Neuronal stem cell (in vitro differentiated cells): ENCODE data around the gene MTX3.

ENCODE experiments used
- DNase-seq: peaks from one replicate; pipeline ENCODE4 v3.0.0-alpha.2; 2013; ENCODE audit warnings: low spot score
- H2AFZ ChIP-seq: one replicate; pipeline ENCODE4 v1.6.1; 2013; ENCODE audit warnings: mild to moderate bottlenecking, low read length, inconsistent platforms
- H2AK5ac ChIP-seq: 2 replicates; pipeline ENCODE4 v1.6.1; 2013; ENCODE audit warnings: low read depth, mild to moderate bottlenecking, inconsistent platforms, low read length, moderate library complexity, mixed read lengths
- H2BK120ac ChIP-seq: 2 replicates; pipeline ENCODE4 v1.6.1; 2013; ENCODE audit warnings: low read depth, mild to moderate bottlenecking, inconsistent platforms, low read length, moderate library complexity, mixed read lengths
- H2BK12ac ChIP-seq: one replicate; pipeline ENCODE4 v1.6.1; 2013; ENCODE audit warnings: low read length, inconsistent platforms
- H2BK15ac ChIP-seq: 2 replicates; pipeline ENCODE4 v1.6.1; 2013; ENCODE audit warnings: mild to moderate bottlenecking, low read length, inconsistent platforms, mixed read lengths
- H2BK5ac ChIP-seq: one replicate; pipeline ENCODE4 v1.6.1; 2013; ENCODE audit warnings: inconsistent platforms, mild to moderate bottlenecking, low read length, moderate library complexity
- H3K14ac ChIP-seq: one replicate; pipeline ENCODE4 v1.6.1; 2013; ENCODE audit warnings: low read length, inconsistent platforms
- H3K18ac ChIP-seq: 2 replicates; pipeline ENCODE4 v1.6.1; 2013; ENCODE audit warnings: low read length, inconsistent platforms
- H3K23ac ChIP-seq: 2 replicates; pipeline ENCODE4 v1.6.1; 2013; ENCODE audit warnings: low read depth, mild to moderate bottlenecking, mixed read lengths, low read length, inconsistent platforms; ENCODE audit not compliant: poor library complexity
- H3K27ac ChIP-seq: replicated peaks from 3 replicates; pipeline ENCODE4 v1.5.1; 2013; ENCODE audit warnings: low read length, inconsistent platforms
- H3K27me3 ChIP-seq, 3 experiments: 2 replicates each; pipeline ENCODE4 v1.6.1; 2013; ENCODE audit warnings: low read length in 3 of 3, mild to moderate bottlenecking in 2 of 3, inconsistent platforms in 1 of 3, low read depth in 1 of 3, mixed read lengths in 1 of 3, moderate library complexity in 1 of 3; ENCODE audit not compliant: control insufficient read depth in 3 of 3, insufficient read depth in 3 of 3
- H3K36me3 ChIP-seq, 2 donors: replicated peaks in 1 of 2; 2 replicates each; pipeline ENCODE4 v1.6.1; 2013; ENCODE audit warnings: low read length in 2 of 2; ENCODE audit not compliant: control insufficient read depth in 2 of 2, insufficient read depth in 2 of 2
- H3K4ac ChIP-seq: 2 replicates; pipeline ENCODE4 v1.6.1; 2013; ENCODE audit warnings: inconsistent platforms, mild to moderate bottlenecking, low read length, moderate library complexity
- H3K4me1 ChIP-seq, 2 donors: 1 replicate in 1 of 2; 2 replicates in 1 of 2; pipeline ENCODE4 v1.6.1; 2013; ENCODE audit warnings: low read length in 2 of 2, low read depth in 1 of 2; ENCODE audit not compliant: control insufficient read depth in 2 of 2, insufficient read depth in 1 of 2
- H3K4me2 ChIP-seq: one replicate; pipeline ENCODE4 v1.6.1; 2013; ENCODE audit warnings: mild to moderate bottlenecking, low read length, inconsistent platforms; ENCODE audit not compliant: insufficient read depth, poor library complexity, severe bottlenecking
- H3K4me3 ChIP-seq, 2 donors: 2 replicates each; pipeline ENCODE4 v1.5.1; 2013; ENCODE audit warnings: low read length in 2 of 2, mild to moderate bottlenecking in 2 of 2, inconsistent platforms in 1 of 2, moderate library complexity in 1 of 2
- H3K79me1 ChIP-seq: one replicate; pipeline ENCODE4 v1.6.1; 2013; ENCODE audit warnings: low read depth, mild to moderate bottlenecking, inconsistent platforms, low read length, moderate library complexity
- H3K9ac ChIP-seq: one replicate; pipeline ENCODE4 v1.6.1; 2013; ENCODE audit warnings: mild to moderate bottlenecking, low read depth, low read length, inconsistent platforms; ENCODE audit not compliant: poor library complexity
- H3K9me3 ChIP-seq, 2 donors: replicated peaks in 1 of 2; 2 replicates each; pipeline versions ENCODE3 to v1.6.1; 2013; ENCODE audit warnings: low read length in 2 of 2, mild to moderate bottlenecking in 2 of 2, inconsistent platforms in 1 of 2, low read depth in 1 of 2, mixed read lengths in 1 of 2, moderate library complexity in 1 of 2; ENCODE audit not compliant: control insufficient read depth in 2 of 2, insufficient read depth in 1 of 2
- H4K8ac ChIP-seq: one replicate; pipeline ENCODE4 v1.6.1; 2013; ENCODE audit warnings: low read depth, mild to moderate bottlenecking, inconsistent platforms, low read length, moderate library complexity
- H4K91ac ChIP-seq: one replicate; pipeline ENCODE4 v1.6.1; 2013; ENCODE audit warnings: low read length, low read depth, mild to moderate bottlenecking, inconsistent platforms; ENCODE audit not compliant: poor library complexity
- WGBS, 2 donors: extraction: QIAGEN DNeasy Blood & Tissue Kit; methylation state at CpG; one replicate each; pipeline ENCODE4 v1.1.7; 2013; ENCODE audit warnings: missing lambda C conversion rate in 2 of 2, mixed read lengths in 1 of 2; ENCODE audit not compliant: insufficient read length in 2 of 2, insufficient replicate concordance in 1 of 2; ENCODE audit errors: extremely low coverage in 2 of 2; 5-methylcytosine and 5-hydroxymethylcytosine counted together

MTX3 gene

DNA sequence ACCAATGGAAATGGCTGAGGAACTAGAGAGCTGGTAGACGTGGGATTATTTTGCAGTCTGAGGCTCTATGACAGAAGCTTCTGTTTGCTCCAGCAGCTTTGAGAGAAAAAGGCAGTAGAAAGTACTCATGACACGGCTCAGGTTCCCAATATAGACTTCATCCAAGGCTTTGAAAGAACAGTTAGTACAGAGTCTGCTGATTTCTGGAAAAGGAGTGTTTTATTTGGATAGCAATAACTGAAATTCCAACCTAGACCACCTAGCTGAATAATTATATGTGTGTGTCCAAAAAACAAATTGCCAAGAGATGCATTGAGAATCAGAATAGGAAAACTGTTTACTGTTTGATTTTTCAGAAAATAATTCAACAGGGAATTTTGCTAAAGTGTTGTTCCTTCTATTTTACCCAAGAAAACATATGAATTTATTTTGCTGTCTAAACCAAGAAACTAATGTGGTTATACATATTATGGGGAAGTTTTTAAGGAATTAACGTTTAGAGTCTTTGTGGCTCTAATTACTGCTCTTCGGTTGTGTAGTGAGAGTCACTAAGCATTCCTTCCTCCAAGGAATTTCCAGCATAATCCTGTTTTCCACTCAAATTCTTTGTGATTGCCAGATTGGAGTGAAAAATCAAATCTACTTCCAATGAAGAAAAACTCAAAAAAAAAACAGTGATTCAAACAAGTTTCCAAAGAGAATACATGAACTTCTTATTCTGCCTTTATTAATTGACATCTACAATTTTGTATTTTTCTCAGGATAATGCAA lies 18.1 kb upstream of the MTX3 start:
- H3K9ac ChIP-seq, result no peak overlapping the region
- no peak overlapping the region for H4K91ac ChIP-seq
- H3K36me3 ChIP-seq, result peaks cover 1 to 4% of the 10 kb centered on the region in 2 donors
- H2AFZ ChIP-seq, result no peak overlapping the region
- H2AK5ac ChIP-seq, result no peak overlapping the region
- DNase-seq, result no peak
- H3K14ac ChIP-seq, result no peak overlapping the region
- H3K4me1 ChIP-seq, result no peaks in the 10 kb centered on the region
- H2BK12ac ChIP-seq, result no peak overlapping the region
- no peak overlapping the region for H3K4ac ChIP-seq
- no peak overlapping the region for H3K23ac ChIP-seq
- WGBS, 2 donors, result no CpG with 5 or more reads among the region's 4 CpGs
- H2BK15ac ChIP-seq, result no peak overlapping the region
- H3K4me3 ChIP-seq, result no peak overlapping the region
- no peak overlapping the region for H3K18ac ChIP-seq
- H3K9me3 ChIP-seq, result no peaks in the 10 kb centered on the region
- H2BK5ac ChIP-seq, result no peak overlapping the region
- H3K79me1 ChIP-seq, result no peaks in the 10 kb centered on the region
- H2BK120ac ChIP-seq, result no peak overlapping the region
- no peak overlapping the region for H3K4me2 ChIP-seq
- no peak overlapping the region for H4K8ac ChIP-seq
- H3K27ac ChIP-seq, result no peak overlapping the region
- no peaks in the 10 kb centered on the region for H3K27me3 ChIP-seq

DNA sequence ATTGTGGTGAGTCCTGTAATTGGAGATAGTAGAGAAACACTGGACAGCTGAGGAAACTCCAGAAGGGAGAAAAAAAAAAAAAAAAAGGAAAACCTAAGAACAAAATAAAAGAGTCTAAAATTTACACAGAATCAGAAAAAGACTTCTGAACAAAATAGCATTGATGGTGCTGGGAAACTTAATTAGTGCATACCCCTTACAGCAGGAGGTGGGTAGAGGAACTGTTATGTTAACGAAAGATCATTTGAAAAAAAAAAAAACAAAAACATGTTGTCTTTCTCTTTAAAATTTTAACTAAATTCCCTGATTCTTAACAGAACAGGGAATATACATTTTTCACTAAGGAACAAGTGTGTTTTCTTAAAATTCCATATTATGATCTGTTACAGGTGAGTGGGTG lies 11.6 kb upstream of the MTX3 start:
- H3K18ac ChIP-seq, result no peak overlapping the region
- no peak overlapping the region for H3K27ac ChIP-seq
- no CpG with 5 or more reads among the region's 1 CpG for WGBS, 2 donors
- no peaks in the 10 kb centered on the region for H3K27me3 ChIP-seq
- no peak overlapping the region for H4K8ac ChIP-seq
- no peak overlapping the region for H2BK15ac ChIP-seq
- H2BK5ac ChIP-seq, result no peak overlapping the region
- no peaks in the 10 kb centered on the region for H3K4me1 ChIP-seq
- no peak for DNase-seq
- H3K79me1 ChIP-seq, result no peaks in the 10 kb centered on the region
- no peak overlapping the region for H2BK120ac ChIP-seq
- H2AK5ac ChIP-seq, result no peak overlapping the region
- no peaks in the 10 kb centered on the region for H3K9me3 ChIP-seq
- H3K9ac ChIP-seq, result no peak overlapping the region
- H3K36me3 ChIP-seq, result peaks cover 2 to 37% of the 10 kb centered on the region in 2 donors
- no peak overlapping the region for H3K4ac ChIP-seq
- no peak overlapping the region for H3K4me2 ChIP-seq
- no peak overlapping the region for H4K91ac ChIP-seq
- H3K4me3 ChIP-seq, result no peak overlapping the region
- H3K23ac ChIP-seq, result no peak overlapping the region
- H2AFZ ChIP-seq, result no peak overlapping the region
- no peak overlapping the region for H2BK12ac ChIP-seq
- H3K14ac ChIP-seq, result no peak overlapping the region

DNA sequence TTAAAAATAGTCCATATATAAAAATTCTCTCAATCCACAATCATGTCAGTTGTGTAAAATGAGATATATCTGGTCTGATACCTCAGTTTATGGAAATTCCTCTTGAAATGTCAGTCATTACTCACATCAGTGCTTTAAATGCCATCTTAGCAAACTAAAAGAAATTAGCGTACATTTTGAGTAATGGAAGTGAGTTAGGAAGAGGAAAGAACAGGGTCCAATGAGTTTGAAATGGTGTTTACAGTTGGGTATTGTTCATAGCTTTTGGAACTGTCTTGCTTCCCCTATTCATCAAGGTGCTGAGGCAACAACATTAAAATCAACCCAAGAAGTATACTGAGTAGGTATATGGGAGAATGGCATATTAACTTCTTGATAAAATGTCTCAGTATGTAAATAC lies 8.7 kb upstream of the MTX3 start:
- no peak overlapping the region for H3K4me3 ChIP-seq
- H3K36me3 ChIP-seq, result peaks cover 2 to 37% of the 10 kb centered on the region in 2 donors
- no peak overlapping the region for H3K9ac ChIP-seq
- H2BK12ac ChIP-seq, result no peak overlapping the region
- H2BK15ac ChIP-seq, result no peak overlapping the region
- no peak overlapping the region for H3K23ac ChIP-seq
- H3K4me2 ChIP-seq, result no peak overlapping the region
- no CpG with 5 or more reads among the region's 1 CpG for WGBS, 2 donors
- no peaks in the 10 kb centered on the region for H3K27me3 ChIP-seq
- no peak overlapping the region for H2AK5ac ChIP-seq
- H2AFZ ChIP-seq, result no peak overlapping the region
- no peak for DNase-seq
- no peak overlapping the region for H4K8ac ChIP-seq
- no peaks in the 10 kb centered on the region for H3K9me3 ChIP-seq
- no peak overlapping the region for H3K4ac ChIP-seq
- H4K91ac ChIP-seq, result no peak overlapping the region
- H3K79me1 ChIP-seq, result no peaks in the 10 kb centered on the region
- H2BK5ac ChIP-seq, result no peak overlapping the region
- no peak overlapping the region for H3K18ac ChIP-seq
- no peak overlapping the region for H3K27ac ChIP-seq
- H3K4me1 ChIP-seq, result no peaks in the 10 kb centered on the region
- H3K14ac ChIP-seq, result no peak overlapping the region
- no peak overlapping the region for H2BK120ac ChIP-seq

DNA sequence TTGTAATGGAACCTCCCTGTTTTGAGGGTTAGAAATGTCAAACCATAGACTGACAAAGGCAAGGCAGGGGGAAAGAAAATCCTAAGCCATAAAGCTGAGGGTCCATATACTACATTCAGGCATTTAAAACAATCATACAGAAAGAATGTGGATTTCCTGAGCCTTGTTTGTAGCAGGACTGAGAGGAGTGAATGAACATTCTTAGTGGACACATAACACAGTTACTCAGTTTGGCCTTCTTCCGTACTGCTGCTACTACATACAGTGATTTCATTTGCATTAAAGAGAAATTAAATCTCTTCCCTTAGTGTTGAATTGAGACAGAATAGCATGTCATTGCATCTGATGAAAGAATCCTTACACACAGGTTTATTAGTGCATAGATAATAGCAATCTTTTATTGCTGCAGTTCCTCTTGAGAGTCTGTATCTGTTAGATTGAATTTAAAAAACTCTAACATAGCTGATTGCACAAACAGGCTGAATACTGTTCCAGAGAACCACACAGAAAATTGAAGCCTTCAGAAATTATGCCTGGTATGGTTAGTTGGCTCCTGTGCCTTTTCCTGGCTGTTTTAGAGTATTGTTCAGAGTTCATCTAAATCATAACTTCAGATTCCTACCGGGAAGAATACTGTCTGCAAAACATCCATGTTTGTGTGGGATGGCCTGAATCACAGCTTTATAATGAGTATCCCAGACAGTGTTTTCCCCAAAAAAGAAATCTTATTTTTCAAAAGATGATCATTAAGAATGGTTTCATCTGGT lies 2.0 kb upstream of the MTX3 start:
- Histone ChIP-seq H3K14ac (no peak overlapping the region), H2BK5ac (no peak overlapping the region), H3K79me1 (no peaks in the 10 kb centered on the region), H3K36me3 (peaks cover 3 to 15% of the 10 kb centered on the region in 2 donors), H3K4me1 (peaks cover 0 to 4% of the 10 kb centered on the region in 2 donors), H3K18ac (no peak overlapping the region), H4K8ac (no peak overlapping the region), H2BK15ac (no peak overlapping the region), H3K9me3 (no peaks in the 10 kb centered on the region), H3K4ac (no peak overlapping the region), H2BK12ac (no peak overlapping the region), H2AK5ac (no peak overlapping the region), H4K91ac (no peak overlapping the region), H3K9ac (no peak overlapping the region), H3K27ac (no peak overlapping the region), H3K4me2 (no peak overlapping the region), H2AFZ (no peak overlapping the region), H2BK120ac (no peak overlapping the region), H3K27me3 (no peaks in the 10 kb centered on the region), H3K23ac (no peak overlapping the region), H3K4me3 (no peak overlapping the region)
- no peak for DNase-seq
- no CpG with 5 or more reads among the region's 2 CpGs for WGBS, 2 donors
